HepG2 (cell line): ENCODE data around the gene GNAI2. TPM values are rescaled to one million over a fixed set of nuclear protein-coding genes. Genes with fewer than 3 reads are reported as not detected.

Experiments
- BRCA1 ChIP-seq: sonication (generic); formaldehyde crosslinking; IDR thresholded peaks from 2 replicates; pipeline ENCODE4 v1.4.0; 2020; ENCODE audit warnings: missing genetic modification reagents
- BRD4 ChIP-seq: sonication (generic); formaldehyde crosslinking; IDR thresholded peaks from 2 replicates; pipeline ENCODE4 v1.4.0; 2020; ENCODE audit warnings: missing genetic modification reagents
- DMAP1 ChIP-seq: IDR thresholded peaks from 2 replicates; pipeline ENCODE4 v1.6.1; 2016
- DNMT3B ChIP-seq: conservative IDR thresholded peaks from 2 replicates; pipeline ENCODE4 v1.6.1; 2016; ENCODE audit warnings: missing biosample characterization, control low read depth
- FOXJ3 ChIP-seq: sonication (generic); formaldehyde crosslinking; IDR thresholded peaks from 2 replicates; pipeline ENCODE4 v1.4.0; 2020; ENCODE audit warnings: missing genetic modification reagents, mild to moderate bottlenecking, borderline replicate concordance
- IRF2 ChIP-seq: IDR thresholded peaks from 2 replicates; pipeline ENCODE4 v1.6.1; 2018; ENCODE audit warnings: missing genetic modification reagents, missing compliant biosample characterization
- MXD3 ChIP-seq: IDR thresholded peaks from 2 replicates; pipeline ENCODE4 v1.6.1; 2016; ENCODE audit warnings: mild to moderate bottlenecking, missing biosample characterization, missing genetic modification reagents
- NFYB ChIP-seq: sonication (generic); formaldehyde crosslinking; IDR thresholded peaks from 2 replicates; pipeline ENCODE4 v1.4.0; 2020; ENCODE audit warnings: missing genetic modification reagents
- PCBP1 ChIP-seq: fragments of 200-400 bp; formaldehyde crosslinking; IDR thresholded peaks from 2 replicates; pipeline ENCODE4 v1.6.1; 2017; ENCODE audit warnings: mild to moderate bottlenecking, low read depth, low read length, borderline replicate concordance
- PHF21A ChIP-seq: sonication (generic); formaldehyde crosslinking; IDR thresholded peaks from 2 replicates; pipeline ENCODE4 v1.5.0; 2020; ENCODE audit warnings: mild to moderate bottlenecking, missing genetic modification reagents
- PITX1 ChIP-seq: sonication (generic); formaldehyde crosslinking; IDR thresholded peaks from 2 replicates; pipeline ENCODE4 v1.5.1; 2020; ENCODE audit warnings: mild to moderate bottlenecking, missing genetic modification reagents
- PPARG ChIP-seq: conservative IDR thresholded peaks from 2 replicates; pipeline ENCODE4 v1.6.1; 2016; ENCODE audit warnings: missing biosample characterization, missing genetic modification reagents
- SKI ChIP-seq: fragments of 450-650 bp; IDR thresholded peaks from one replicate; pipeline ENCODE4 v1.6.1; 2018; ENCODE audit warnings: mild to moderate bottlenecking; ENCODE audit not compliant: partially characterized antibody
- TMF1 ChIP-seq: sonication (generic); formaldehyde crosslinking; IDR thresholded peaks from 2 replicates; pipeline ENCODE4 v1.8.1; 2022; ENCODE audit warnings: low read depth, missing genetic modification reagents
- TOPORS ChIP-seq: sonication (generic); formaldehyde crosslinking; IDR thresholded peaks from 2 replicates; pipeline ENCODE4 v1.8.0; 2023; ENCODE audit warnings: mild to moderate bottlenecking, missing genetic modification reagents
- ZHX2 ChIP-seq, 2 experiments: sonication (generic) in 1 of 2; formaldehyde crosslinking in 1 of 2; IDR thresholded peaks; 2 replicates each; pipeline versions ENCODE4 v1.6.1 to v1.9.0; 2014 to 2022; ENCODE audit warnings: antibody characterized with exemption in 1 of 2, borderline replicate concordance in 1 of 2, inconsistent platforms in 1 of 2, low read depth in 1 of 2, missing genetic modification reagents in 1 of 2
- ZNF207 ChIP-seq: fragments of 450-650 bp; IDR thresholded peaks from 2 replicates; pipeline ENCODE4 v1.6.1; 2016; ENCODE audit warnings: antibody characterized with exemption, borderline replicate concordance
- ZNF720 ChIP-seq: sonication (generic); formaldehyde crosslinking; IDR thresholded peaks from 2 replicates; pipeline ENCODE4 v1.4.0; 2020; ENCODE audit warnings: missing genetic modification reagents
- ZNF740 ChIP-seq: sonication (generic); formaldehyde crosslinking; IDR thresholded peaks from 2 replicates; pipeline ENCODE4 v1.4.0; 2020; ENCODE audit warnings: missing genetic modification reagents
- ZNF761 ChIP-seq: sonication (generic); formaldehyde crosslinking; conservative IDR thresholded peaks from 2 replicates; pipeline ENCODE4 v1.4.0; 2020; ENCODE audit warnings: mild to moderate bottlenecking, missing genetic modification reagents
- polyA plus RNA-seq, 8 experiments: library from polyadenylated mRNA; depleted of rRNA in 3 of 8; stranded (reverse) in 7 of 8; unstranded in 1 of 8; fragments of >200 nt; fragmentation: Illumina TruSeq in 4 of 8; extraction: Trizol in 4 of 8; gene quantifications; 2 replicates each; pipeline versions ENCODE4 v1.2.1 to v1.2.3, GENCODE V29; 2011 to 2016; ENCODE audit warnings: low read depth in 4 of 8, missing spikeins in 1 of 8, mixed read lengths in 1 of 8; ENCODE audit not compliant: insufficient read depth in 1 of 8
- total RNA-seq, 5 experiments: library from RNA; depleted of rRNA; stranded (reverse); fragments of >200 nt; fragmentation: Illumina TruSeq; extraction: Trizol; gene quantifications; 2 replicates each; pipeline ENCODE4 v1.2.3, GENCODE V29; 2016; ENCODE audit warnings: low read depth in 1 of 5
- TF ChIP-seq, protein P1 (sequence below): sonication (generic); formaldehyde crosslinking; IDR thresholded peaks from 2 replicates; pipeline ENCODE4 v1.8.1; 2023; ENCODE audit warnings: missing genetic modification reagents, mild to moderate bottlenecking, borderline replicate concordance
- TF ChIP-seq, protein P2 (sequence below): sonication (generic); formaldehyde crosslinking; conservative IDR thresholded peaks from 2 replicates; pipeline ENCODE4 v1.4.0; 2020; ENCODE audit warnings: missing genetic modification reagents

GNAI2 gene
- total and polyA plus RNA-seq, 2 of the 13 experiments (the other 11 are each of a cell fraction or from before 2014, with no cell fraction given): 51.1 to 66.2 TPM

GRCh38 chr3:50263478-50264382, 27.7 kb downstream of the GNAI2 start (continued):
- TF ChIP-seq ZHX2 (IDR thresholded peaks at IDR 0.05; ENCODE audit: low read depth) (no peak), ZHX2 (CRISPR knock-in tag; IDR thresholded peaks at IDR 0.05; ENCODE audit: borderline replicate concordance) (no peak), DMAP1 (CRISPR knock-in tag) (no peak), DNMT3B (CRISPR knock-in tag) (no peak), ZNF720 (CRISPR knock-in tag) (no peak), PCBP1 (no peak), TMF1 (CRISPR knock-in tag) (no peak), TOPORS (CRISPR knock-in tag) (no peak), IRF2 (no peak), BRD4 (CRISPR knock-in tag) (no peak), FOXJ3 (no peak), ZNF207 (no peak), MXD3 (CRISPR knock-in tag) (no peak), ZNF740 (CRISPR knock-in tag) (no peak), PPARG (CRISPR knock-in tag) (peak; percentile 63; the same call in 1 of the 2 replicates), BRCA1 (CRISPR knock-in tag) (no peak), SKI (no peak), NFYB (CRISPR knock-in tag) (no peak), PITX1 (CRISPR knock-in tag) (no peak), PHF21A (CRISPR knock-in tag) (no peak), ZNF761 (CRISPR knock-in tag) (no peak)
- TF ChIP-seq, protein P1, sequence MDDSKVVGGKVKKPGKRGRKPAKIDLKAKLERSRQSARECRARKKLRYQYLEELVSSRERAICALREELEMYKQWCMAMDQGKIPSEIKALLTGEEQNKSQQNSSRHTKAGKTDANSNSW (CRISPR knock-in tag): no peak
- TF ChIP-seq, protein P2, sequence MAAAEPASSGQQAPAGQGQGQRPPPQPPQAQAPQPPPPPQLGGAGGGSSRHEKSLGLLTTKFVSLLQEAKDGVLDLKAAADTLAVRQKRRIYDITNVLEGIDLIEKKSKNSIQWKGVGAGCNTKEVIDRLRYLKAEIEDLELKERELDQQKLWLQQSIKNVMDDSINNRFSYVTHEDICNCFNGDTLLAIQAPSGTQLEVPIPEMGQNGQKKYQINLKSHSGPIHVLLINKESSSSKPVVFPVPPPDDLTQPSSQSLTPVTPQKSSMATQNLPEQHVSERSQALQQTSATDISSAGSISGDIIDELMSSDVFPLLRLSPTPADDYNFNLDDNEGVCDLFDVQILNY (CRISPR knock-in tag): no peak
